NCI-H1105 (cell line): Measurements from ENCODE around the gene ADAMTS2.

Source experiments
- DNase-seq: peaks from one replicate; lab custom pipeline; 2025; lab: John Stamatoyannopoulos, UW

Gene ADAMTS2

DNA sequence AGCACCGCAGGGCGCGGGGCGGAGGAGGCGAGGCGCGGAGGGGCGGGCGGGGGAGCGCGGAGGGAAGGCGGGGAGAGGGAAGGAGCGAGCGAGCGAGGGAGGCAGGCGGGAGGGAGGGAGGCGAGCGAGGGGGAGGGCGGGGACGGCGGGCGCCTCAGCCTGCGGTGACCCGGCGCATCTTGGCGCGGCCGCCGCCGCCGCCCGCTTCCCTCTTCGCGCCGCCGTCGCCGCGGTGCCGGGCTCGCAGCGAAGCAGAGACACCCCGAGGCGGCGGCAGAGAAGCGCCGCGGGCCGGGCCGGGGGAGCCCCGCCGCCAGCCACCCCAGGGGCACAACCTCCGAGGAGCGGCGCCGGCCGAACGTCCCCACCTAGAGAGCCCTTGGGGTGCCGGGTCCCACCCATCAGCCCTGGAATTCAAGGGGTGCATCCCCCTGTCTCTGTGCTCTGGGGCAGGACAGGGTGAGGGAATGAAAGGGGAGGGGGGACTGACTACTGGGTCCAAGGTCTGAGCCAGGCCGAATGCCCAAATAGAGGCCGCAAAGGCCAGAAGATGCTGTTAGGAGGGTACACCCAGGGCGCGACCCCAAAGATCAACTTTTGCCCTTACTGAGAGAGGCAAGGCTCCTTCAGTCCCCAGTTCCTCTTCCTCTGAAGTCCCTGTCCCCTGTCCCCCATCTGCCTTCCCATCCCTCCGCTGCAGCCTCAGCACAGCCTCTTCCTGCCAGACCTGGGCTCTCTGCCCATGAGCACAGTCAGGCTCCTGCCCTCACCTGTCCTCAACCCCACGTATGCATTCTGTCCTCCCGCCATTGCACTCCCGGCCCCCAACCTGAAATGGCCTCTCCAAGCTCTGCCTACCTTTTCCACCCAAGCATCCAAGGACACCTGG, at the start of gene ADAMTS2:
TSS of gene ADAMTS2 (minus strand) at position 29 of the 889 bp plus-strand sequence. CDS start 133 bp downstream, outside the sequence.
- no peak for DNase-seq

DNA sequence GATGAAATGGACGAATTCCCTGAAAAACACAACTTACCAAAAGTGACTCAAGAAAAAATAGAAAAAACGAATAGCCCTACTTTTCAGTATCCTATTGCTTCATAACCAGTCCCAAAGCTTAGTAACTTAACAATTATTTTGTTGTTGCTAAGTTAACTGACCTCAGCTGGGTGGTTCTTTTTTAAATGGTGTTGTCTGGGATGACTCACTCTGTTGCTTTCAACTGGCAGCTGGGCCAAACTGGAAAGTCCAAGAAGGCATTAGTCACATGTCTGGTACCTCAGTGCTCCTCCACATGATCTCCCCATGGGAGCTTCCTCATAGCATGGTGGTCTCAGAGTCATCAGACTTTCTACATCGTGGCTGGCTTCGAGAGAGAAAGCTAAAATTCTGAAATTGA, 47.8 kb upstream of the ADAMTS2 start:
- no peak for DNase-seq

DNA sequence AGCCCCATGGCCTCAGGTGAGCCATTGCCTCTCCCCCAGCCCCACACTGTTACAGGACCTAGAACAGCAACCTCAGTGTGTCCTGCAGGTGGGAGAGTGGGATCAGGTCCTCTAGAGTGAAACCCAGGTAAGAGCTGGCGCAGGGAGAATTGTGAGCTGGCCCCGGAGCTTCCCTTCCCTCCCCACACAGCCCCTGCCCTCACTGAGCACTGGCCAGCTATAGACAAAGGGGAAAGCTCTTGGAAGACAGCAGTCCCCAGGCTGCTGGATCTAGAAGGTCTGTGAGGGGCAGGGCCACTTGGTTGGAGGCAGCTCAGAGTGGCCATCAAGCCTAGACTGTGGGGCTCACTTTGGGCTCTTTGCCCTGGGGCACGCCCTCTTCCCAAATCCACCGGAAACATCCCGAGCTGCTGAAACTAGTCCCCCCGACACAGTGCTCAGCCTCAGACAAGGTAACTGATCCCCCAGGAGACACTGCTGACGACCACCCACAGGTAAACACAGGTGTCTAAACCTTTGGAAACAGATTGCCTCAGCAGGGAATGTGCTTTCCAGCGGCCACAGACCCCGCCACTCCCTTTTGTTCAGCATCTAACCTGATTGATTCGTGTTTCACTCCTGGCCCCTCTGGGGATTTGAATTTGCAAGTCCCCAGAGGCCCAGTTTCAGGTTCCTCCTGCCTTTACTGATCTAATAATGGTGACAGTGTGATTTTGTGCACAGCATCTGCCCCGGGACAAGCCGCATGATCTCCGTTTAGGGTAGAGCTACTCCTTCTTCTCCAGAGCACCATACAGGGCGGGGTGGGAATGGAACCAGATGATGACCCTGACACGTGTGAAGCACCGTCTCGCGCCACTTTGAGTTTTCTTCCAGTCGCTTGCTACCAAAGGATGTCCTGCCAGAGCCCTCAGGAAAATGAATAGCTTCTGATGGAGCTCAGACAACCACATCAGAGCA, 42.2 kb upstream of the ADAMTS2 start:
- DNase-seq = no peak

DNA sequence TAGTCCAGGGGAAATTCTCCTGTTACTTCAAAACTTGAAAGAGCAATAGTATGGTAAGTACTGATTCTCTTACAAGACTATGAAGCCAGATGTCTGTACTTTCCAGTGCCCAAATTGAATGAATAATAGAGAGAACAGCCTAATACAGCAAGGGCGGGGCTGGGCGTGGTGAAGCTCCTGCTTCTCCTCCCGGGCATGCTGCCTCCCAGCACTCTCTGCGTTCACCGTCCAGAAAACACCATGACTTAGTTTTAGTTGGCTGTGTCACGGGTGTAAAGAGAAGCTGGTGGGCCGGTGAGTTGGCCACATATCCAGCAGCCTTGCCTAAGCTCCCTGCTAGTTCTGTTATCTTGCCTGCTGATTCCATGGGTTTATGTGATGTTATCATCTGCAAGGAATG, 40.7 kb upstream of the ADAMTS2 start:
- DNase-seq = no peak

DNA sequence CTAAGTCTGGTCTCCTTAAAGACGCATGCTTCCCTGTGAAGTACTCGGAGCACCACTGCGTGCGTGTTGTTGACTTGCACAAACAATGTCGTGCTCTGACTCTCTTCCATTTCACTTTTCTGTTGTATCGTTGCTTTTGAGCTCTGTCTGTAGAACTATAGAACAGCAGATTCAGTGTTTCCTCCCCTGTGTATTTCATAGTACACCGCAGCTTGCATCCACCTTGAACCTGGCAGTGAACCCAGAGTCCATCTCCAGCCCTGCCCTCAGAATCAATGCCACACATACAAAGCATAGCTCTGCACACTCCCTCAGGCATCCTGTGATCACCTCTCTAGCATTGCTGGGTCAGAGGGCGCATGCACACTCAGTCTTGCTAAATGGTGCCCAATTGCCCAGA, 37.2 kb upstream of the ADAMTS2 start:
- no peak for DNase-seq

DNA sequence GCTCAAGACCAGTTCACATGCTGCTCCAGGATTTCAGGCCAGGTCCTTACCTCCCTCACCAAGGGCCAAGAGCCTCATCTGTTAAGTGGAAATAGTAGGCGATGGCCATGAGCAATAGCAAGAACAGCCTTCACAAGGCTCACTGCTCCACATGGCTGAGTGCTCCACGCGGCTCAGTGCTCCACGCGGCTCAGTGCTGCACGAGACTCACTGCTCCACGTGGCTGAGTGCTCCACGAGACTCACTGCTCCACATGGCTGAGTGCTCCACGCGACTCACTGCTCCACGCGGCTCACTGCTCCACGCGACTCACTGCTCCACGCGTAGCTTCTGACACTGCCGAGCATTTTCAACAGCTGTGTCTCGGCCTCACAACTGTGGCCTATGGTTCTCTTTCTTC, 36.4 kb upstream of the ADAMTS2 start:
- DNase-seq = no peak

DNA sequence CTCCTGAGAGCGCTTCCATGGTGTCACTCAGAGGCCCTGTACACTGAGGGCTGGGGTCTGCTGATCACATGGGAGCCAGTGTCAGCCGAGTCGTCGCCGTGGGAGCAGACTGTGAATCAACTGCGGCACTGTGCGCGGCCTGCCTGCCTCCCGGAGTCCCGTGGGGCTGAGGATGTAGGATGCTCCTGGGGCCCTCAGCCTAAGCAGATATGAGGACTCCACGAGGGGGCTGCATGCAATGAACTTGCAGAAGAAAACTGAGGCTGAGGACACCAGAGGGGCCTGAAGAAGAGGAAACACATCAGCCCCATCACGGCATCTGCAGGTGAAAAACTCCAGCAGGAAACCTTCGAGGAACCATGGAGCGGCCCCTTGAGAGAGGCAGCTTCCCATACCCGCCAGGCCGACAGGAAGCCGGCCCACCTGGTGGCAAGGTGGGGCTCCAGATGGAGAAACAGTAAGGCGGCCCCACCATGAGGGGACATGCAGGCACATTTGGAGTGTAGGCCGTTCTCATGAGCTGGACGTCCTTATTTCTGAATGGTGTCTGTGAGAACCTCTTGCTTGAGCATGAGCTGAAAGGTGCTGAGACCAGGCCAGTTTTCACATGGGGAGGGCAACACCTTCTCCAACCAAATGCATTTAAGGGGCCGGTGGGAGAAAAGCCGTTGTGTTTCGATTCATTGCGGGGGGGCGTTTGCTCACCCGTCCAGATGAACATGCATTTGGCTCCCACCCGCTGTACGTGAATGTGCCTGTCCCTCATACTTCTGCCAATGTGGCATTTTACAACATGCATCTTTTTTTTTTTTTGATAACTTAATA, 35.2 kb upstream of the ADAMTS2 start:
- no peak for DNase-seq

DNA sequence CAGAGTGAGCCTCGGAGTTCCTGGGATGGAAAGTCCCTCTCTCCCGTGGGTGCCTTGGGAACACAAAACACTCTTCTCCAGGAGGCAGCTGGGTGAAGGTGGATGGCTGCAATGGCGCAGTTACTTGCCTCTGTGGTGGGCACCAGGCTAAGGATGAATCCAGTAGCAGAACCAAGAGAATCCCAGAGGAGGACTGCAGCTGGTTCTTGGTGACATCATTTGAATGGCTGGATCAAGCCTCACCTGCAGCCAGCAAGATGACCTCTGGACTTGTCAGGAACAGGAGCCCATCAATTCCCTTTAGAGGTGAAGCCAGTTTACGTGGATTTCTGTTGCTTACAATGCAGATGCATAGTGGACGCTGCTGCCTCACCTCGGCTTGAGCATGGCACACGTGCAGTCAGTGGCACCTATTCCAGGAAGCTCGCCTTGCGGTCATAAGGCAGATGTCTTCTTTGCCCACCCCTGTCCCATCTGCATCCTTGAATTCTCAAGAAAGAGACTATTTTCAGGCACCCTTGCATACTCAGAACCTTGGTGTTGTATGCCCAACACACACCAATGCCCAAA, 34.1 kb upstream of the ADAMTS2 start:
- DNase-seq = no peak

DNA sequence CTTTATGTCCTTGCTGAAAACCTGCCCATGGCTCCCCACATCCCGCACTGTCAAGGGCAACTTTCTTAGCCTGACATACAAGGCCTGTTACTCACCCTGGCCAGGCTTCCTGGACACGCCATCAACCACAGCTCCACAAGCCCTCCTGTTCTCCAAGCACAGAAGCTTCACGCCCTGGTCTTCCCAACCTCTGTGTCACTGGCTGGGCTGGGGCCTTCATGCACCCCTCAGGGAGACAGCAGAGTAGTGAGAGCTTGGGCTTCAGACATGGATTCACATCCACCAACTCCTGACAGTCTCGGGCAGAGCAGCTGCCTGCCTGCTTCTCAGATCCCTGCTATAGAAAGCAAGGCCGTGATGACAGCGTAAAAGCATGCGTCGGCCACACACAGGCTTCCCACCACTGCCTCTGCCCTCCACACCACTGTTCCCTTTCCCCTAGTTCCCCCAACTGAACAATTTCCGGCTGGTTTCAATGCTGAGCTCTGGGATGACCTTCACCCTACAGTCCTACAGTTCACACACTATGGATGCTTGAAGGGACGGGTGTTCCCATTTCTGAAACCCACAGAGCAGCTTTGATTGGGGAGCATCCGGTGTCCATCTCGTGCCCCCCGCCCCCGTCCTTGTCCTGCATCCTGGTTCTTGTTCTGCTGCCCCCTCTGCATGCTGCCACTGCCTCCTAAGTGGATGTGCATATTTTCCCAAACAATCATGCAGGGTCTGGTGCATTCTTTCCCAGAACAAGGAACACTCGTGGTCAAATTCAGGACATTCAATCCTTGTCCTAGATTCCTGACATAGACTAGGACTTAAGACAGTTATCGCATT, 33.4 kb upstream of the ADAMTS2 start:
- DNase-seq = no peak

DNA sequence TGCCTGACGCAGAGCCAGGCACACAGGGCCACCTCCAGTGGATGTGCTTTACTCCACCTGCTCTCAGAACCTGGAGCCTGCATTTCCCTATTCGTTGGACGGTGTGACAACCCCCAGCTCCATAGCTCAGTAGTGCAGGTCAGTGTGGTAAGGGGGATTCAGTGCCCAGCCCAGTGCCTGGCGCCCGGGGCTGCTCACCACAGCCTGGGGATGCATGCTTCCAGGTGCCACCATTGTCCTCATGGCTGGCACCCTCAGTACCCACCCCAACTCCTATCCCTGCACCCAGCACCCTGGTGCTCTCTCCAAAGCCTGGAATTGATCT, 32.8 kb upstream of the ADAMTS2 start:
- DNase-seq = no peak

DNA sequence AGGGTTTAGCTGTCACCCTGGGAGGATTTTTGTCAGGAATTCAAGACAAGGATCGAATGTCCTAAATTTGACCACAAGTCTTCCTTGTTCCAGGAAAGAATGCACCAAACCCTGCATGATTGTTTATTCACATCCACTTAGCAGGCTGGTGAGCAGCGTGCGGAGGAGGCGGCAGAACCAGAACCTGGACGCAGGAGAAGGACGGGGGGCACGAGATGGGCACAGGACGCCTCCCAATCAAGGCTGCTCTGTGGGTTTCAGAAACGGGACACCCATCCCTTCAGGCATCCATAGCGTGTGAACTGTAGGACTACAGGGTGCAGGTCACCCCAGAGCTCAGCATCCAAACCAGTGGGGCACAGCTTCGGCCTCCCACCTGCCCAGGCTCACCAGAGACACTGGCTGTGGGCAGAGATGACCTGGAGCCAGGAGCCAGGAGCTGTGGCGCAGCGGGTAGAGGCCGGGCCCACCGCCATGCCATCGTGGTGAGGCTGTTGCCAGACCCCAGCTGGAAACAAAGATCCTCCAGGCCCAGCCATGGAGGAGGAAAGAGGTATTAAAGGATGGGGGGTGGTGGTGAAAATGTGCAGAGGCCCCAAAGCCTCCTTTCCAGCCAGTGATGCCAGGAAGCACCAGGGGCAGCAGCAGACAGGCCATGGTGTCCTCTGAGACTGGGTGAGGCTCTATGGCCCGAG, 32.3 kb upstream of the ADAMTS2 start:
- no peak for DNase-seq

DNA sequence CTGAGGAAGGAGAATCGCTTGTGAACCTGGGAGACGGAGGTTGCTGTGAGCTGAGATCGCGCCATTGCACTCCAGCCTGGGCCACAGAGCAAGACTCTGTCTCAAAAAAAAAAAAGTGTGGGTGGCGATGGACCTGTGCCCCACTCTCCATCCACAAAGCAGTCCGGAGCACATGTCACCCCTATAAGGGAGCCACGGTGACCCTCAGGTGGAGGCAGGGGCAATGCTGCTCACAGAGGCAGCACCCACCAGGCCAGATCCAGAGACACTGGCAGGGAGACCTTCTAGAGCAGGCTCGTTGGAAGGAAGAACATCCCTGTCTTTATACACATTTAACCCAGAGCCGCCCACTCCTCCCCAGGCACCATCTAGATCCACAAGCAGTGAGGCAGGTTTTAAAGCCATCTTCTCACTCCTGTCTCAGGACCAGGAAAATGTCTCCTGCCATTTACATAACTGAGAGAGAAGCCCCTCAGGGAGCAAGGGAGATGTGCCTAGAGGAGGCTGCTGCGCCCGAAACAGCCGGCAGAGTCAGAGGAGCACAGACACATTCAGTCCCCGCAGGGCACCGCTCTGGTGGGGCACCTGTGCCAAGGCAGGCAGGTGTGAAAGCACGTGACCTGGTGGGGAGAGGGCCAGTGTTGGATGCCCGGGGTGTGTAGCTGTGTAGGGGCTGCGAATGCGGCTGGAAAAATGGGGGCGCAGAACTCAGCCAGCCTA, 31.6 kb upstream of the ADAMTS2 start:
- no peak for DNase-seq

DNA sequence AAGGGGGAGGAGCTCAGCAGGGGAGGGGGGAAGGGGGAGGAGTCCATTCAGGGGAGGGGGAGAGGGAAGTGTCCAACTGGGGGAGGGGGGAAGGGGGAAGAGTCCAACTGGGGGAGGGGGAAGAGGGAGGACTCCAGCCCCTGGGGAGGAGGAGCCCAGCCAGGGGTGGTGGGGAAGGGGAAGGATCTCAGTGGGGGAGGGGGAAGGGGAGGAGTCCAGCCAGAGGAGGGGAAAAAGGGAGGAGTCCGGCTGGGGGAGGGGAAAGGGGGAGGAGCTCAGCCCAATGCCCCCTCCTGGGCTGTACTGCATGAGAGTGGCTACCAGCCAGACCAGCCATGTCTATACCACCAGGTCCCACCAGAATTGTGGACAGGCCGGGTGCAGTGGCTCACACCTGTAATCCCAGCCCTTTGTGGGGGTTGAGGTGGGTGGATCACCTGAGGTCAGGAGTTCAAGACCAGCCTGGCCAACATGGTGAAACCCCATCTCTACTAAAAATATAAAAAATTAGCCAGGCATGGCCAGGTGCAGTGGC, 30.6 kb upstream of the ADAMTS2 start:
- no peak for DNase-seq

DNA sequence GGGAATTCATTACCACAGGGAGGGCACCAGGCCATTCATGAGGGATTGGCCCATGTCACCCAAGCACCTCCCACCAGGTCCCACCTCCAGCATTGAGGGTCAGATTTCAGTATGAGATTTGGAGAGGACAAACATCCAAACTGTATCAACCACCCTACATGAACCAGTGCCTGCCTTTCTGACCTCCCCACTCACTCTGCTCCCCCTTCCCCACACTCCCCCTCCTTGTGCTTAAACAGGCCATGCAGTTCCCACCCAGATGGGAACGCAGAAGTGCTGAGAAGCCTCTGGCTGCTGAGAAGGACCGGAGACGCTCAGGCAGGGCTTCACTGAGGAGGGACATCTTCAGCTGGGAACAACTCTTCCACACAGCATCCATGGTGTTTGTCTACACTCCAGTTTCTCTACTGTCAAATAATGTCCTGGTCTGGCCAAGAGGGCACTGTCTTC, 30.0 kb upstream of the ADAMTS2 start:
- DNase-seq = no peak

DNA sequence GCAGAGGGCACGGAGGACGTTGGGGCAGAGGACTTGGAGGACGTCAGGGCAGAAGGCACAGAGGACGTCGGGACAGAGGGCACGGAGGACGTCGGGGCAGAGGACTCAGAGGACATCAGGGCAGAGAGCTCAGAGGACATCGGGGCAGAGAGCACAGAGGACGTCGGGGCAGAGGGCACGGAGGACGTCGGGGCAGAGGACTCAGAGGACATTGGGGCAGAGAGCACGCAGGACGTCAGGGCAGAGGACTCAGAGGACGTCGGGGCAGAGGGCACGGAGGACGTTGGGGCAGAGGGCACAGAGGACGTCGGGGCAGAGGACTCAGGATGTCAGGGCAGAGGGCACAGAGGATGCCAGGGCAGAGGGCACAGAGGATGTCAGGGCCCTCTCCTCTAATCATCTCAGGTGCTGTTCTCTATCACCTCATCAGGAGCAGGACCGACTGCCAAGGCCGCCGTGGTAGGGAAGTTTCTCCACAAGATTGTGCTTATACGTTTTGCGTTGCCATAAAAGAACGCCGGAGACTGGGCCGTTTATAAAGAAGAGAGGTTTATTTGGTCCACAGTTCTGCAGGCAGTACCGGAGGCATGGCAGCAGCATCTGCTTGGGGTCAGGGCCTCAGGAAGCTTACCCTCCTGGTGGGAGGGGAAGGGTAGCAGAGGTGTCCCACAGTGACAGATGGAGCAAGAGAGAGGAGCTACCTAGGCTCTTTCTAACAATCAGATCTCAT, 29.4 kb upstream of the ADAMTS2 start:
- no peak for DNase-seq

DNA sequence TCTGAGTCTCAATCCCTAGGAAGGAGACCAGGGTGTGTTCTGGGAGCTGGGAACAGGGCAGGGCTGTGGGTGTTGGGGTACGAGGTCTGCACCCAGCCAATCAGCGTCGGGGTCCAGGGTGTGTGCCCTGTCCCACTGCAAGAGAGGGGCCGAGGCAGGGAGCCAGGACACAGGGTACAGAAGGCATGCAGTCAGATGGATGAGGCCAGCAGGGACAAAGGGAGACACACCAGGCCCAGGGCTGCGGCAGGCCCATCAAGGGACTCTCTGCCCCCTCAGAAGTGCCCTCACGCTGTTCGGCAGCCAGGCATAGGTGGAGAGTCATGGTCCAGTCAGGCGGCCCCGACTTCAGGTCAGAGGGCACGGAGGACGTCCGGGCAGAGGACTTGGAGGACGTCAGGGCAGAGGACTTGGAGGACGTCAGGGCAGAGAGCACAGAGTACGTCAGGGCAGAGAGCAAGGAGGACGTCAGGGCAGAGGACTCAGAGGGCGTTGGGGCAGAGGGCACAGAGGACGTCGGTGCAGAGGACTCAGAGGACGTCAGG, 28.8 kb upstream of the ADAMTS2 start:
- DNase-seq = no peak

DNA sequence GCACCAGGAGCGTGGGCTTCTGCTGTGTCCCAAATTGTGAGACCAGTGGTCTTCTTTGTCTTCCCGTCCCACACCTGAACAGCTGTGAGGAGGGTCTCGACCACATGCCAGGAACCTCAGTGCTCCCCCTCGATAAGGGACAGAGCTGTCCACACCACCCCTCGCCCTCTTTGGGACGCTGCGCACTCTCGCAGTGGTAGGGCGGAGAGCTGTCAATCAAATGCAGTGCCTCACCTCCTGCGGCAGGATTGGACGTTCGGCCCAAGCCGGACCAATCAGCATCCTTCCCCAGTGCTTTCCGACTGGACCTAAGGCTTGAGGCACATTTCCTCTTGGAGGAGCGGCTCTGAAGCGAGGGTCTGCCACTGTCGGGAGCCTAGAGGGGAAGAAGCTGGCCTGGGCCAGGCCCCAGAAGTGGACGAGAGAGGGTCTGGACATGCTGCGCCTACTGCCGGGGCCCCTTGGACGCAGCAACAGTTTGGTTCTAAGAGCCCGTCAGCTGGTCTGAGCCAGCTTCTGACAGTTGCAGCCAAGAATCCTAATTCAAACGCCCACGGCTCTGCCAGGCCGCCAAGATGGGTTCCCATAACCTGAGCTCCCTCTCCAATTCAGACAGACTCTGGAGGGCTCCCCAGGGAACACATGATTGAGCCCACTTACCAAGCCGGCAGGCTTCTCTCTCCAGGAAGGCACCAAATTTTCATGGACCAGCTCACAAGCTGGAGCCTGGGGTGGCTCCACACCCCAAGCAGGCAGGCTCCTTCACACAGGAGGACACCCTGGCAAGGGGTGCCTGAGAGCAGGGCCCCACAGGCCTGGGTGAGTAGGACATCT, 28.1 kb upstream of the ADAMTS2 start:
- DNase-seq = no peak
